HL-60 (cell line): Measurements from ENCODE around the gene EIF3K.

Experiments used
- GABPA ChIP-seq: IDR thresholded peaks from 2 replicates; pipeline ENCODE4 v1.6.1; 2012; ENCODE audit warnings: low read depth
- POLR2AphosphoS5 ChIP-seq: IDR thresholded peaks from 2 replicates; pipeline ENCODE4 v1.6.1; 2012; ENCODE audit warnings: low read depth
- REST ChIP-seq: IDR thresholded peaks from 2 replicates; pipeline ENCODE4 v1.6.1; 2012; ENCODE audit warnings: low read depth; ENCODE audit not compliant: insufficient replicate concordance
- SPI1 ChIP-seq: IDR thresholded peaks from 2 replicates; pipeline ENCODE4 v1.6.1; 2012; ENCODE audit warnings: low read depth, mild to moderate bottlenecking, borderline replicate concordance
- TF ChIP-seq, protein P1 (sequence below): IDR thresholded peaks from one replicate; pipeline ENCODE4 v1.5.1; 2011; ENCODE audit warnings: low read length, control low read depth, inconsistent platforms; ENCODE audit not compliant: insufficient read depth

DNA sequence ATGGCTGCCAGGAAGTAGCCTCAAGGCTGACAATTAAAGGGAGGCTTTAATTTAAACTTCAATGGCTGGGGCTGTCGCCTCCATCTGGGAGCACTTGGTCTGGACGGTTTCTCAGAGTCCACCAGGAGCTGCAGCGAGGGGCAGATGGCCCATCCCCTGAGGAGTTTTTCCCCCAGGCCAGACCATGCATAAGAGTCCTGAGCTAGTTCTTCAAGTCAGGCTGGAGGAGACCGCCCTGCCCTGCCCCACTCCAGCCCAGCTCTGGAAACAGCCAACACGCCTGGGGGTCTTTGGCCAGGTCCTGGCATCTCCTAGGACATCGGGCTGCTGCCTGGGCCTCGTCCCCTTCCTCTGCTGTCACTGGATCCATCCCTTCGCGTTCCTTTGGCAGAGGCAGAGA, 23.2 kb downstream of the EIF3K start:
- TF ChIP-seq, protein P1, sequence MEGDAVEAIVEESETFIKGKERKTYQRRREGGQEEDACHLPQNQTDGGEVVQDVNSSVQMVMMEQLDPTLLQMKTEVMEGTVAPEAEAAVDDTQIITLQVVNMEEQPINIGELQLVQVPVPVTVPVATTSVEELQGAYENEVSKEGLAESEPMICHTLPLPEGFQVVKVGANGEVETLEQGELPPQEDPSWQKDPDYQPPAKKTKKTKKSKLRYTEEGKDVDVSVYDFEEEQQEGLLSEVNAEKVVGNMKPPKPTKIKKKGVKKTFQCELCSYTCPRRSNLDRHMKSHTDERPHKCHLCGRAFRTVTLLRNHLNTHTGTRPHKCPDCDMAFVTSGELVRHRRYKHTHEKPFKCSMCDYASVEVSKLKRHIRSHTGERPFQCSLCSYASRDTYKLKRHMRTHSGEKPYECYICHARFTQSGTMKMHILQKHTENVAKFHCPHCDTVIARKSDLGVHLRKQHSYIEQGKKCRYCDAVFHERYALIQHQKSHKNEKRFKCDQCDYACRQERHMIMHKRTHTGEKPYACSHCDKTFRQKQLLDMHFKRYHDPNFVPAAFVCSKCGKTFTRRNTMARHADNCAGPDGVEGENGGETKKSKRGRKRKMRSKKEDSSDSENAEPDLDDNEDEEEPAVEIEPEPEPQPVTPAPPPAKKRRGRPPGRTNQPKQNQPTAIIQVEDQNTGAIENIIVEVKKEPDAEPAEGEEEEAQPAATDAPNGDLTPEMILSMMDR = no peak
- TF ChIP-seq POLR2AphosphoS5 (no peak), REST (no peak), GABPA (no peak), SPI1 (no peak)
